ENCODE measurements around the gene GBA2.

- TF ChIP-seq POU2F2 (IDR thresholded peaks at IDR 0.05; ENCODE audit: low read depth, low read length) = no peak
- TF ChIP-seq POLR2A (IDR thresholded peaks at IDR 0.05; ENCODE audit: low read depth, low read length) = no peak
- no peak for TF ChIP-seq POLR2AphosphoS5 (IDR thresholded peaks at IDR 0.05; ENCODE audit: low read depth, low read length)
- no peak for TF ChIP-seq TAF1 (IDR thresholded peaks at IDR 0.05; ENCODE audit: low read depth, low read length)
- TF ChIP-seq PAX5 (IDR thresholded peaks at IDR 0.05; ENCODE audit: insufficient read depth, low read length, severe bottlenecking) = no peak
Observed at GRCh38 chr9:35754264-35754663, 5.2 kb upstream of the GBA2 start, which contains the start of gene MSMP.
